IPS-18a (cell line): ENCODE measurements around the gene APOBEC3F.
"Not testable (repeated sequence)": the region's sequence is repeated elsewhere in the genome, so short reads cannot be mapped to it uniquely, and the experiment has no call there.

Experiments
- H3K27ac ChIP-seq: one replicate; pipeline ENCODE4 v1.5.1; 2013; ENCODE audit warnings: low read length
- H3K27me3 ChIP-seq: one replicate; pipeline ENCODE4 v1.6.1; 2013; ENCODE audit warnings: mild to moderate bottlenecking, low read length; ENCODE audit not compliant: control insufficient read depth, insufficient read depth
- H3K36me3 ChIP-seq: one replicate; pipeline ENCODE4 v1.6.1; 2013; ENCODE audit warnings: low read depth, low read length; ENCODE audit not compliant: control insufficient read depth
- H3K4me1 ChIP-seq: one replicate; pipeline ENCODE4 v1.6.1; 2013; ENCODE audit warnings: low read depth, low read length; ENCODE audit not compliant: control insufficient read depth
- H3K4me3 ChIP-seq: one replicate; pipeline ENCODE4 v1.5.1; 2013; ENCODE audit warnings: low read length
- H3K9ac ChIP-seq: one replicate; pipeline ENCODE4 v1.6.1; 2013; ENCODE audit warnings: mild to moderate bottlenecking, low read length, moderate library complexity
- H3K9me3 ChIP-seq: one replicate; pipeline ENCODE4 v1.6.1; 2013; ENCODE audit warnings: low read depth, low read length; ENCODE audit not compliant: control insufficient read depth

APOBEC3F gene

DNA sequence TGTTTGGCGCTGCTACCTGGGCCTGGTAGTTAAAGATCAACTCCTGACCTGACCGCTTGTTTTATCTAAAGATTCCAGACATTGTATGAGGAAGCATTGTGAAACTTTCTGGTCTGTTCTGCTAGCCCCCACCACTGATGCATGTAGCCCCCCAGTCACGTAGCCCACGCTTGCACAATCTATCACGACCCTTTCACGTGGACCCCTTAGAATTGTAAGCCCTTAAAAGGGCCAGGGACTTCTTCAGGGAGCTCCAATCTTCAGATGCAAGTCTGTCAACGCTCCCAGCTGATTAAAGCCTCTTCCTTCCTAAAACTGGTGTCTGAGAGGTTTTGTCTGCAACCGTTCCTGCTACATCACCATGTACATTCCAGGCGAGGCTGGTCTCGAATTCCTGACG lies 15.0 kb downstream of the APOBEC3F start:
- peaks cover 4% of the 10 kb centered on the region for H3K9me3 ChIP-seq
- no peak overlapping the region for H3K9ac ChIP-seq
- no peak overlapping the region for H3K27ac ChIP-seq
- H3K27me3 ChIP-seq: no peaks in the 10 kb centered on the region
- peaks cover 3% of the 10 kb centered on the region for H3K4me1 ChIP-seq
- no peak overlapping the region for H3K4me3 ChIP-seq
- no peaks in the 10 kb centered on the region for H3K36me3 ChIP-seq

GRCh38 chr22:39061290-39061689 lies 20.6 kb downstream of the APOBEC3F start:
- H3K36me3 ChIP-seq, H3K4me3 ChIP-seq, H3K27me3 ChIP-seq, H3K9me3 ChIP-seq, H3K9ac ChIP-seq, H3K27ac ChIP-seq, H3K4me1 ChIP-seq: not testable (repeated sequence)

DNA sequence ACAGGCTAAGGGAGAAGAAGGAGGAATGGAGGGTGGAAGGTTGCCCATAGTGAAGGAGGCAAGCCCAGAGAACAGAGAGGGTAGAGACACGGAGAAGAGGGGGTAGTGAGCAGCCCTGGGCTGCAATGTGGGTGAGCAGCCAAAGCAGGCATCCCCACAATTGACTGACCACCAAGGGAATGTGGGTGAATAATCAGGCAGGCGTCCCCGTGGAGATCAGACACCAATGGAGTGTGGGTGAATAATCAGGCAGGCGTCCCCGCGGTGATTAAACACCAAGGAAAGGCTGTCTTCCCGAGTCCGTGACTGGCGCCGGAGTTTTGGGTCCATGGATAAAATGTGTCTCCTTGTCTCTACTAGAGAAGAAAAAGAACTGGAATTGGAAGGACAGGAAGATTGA lies 21.3 kb downstream of the APOBEC3F start:
- not testable (repeated sequence) for H3K4me3 ChIP-seq, H3K27me3 ChIP-seq, H3K27ac ChIP-seq, H3K9me3 ChIP-seq, H3K4me1 ChIP-seq, H3K9ac ChIP-seq, H3K36me3 ChIP-seq

DNA sequence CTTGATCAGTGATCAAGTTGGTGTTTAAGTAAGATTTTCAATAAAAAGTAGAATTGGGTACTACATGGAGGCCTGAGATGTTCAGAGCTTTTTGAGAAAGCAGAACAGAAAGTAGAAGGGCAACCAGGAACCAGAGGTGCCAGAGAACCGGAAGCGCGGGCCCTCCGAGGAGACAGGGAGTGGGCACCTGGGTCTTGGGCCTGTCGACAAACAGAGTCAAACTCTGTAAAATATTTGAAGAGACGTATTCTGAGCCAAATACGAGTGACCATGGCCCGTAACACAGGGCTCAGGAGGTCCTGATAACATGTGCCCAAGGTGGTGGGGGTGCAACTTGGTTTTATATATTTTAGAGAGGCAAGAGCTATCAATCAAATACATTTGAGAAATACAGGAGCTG lies 23.2 kb downstream of the APOBEC3F start:
- not testable (repeated sequence) for H3K9me3 ChIP-seq, H3K27ac ChIP-seq, H3K36me3 ChIP-seq, H3K4me1 ChIP-seq, H3K27me3 ChIP-seq, H3K4me3 ChIP-seq, H3K9ac ChIP-seq

DNA sequence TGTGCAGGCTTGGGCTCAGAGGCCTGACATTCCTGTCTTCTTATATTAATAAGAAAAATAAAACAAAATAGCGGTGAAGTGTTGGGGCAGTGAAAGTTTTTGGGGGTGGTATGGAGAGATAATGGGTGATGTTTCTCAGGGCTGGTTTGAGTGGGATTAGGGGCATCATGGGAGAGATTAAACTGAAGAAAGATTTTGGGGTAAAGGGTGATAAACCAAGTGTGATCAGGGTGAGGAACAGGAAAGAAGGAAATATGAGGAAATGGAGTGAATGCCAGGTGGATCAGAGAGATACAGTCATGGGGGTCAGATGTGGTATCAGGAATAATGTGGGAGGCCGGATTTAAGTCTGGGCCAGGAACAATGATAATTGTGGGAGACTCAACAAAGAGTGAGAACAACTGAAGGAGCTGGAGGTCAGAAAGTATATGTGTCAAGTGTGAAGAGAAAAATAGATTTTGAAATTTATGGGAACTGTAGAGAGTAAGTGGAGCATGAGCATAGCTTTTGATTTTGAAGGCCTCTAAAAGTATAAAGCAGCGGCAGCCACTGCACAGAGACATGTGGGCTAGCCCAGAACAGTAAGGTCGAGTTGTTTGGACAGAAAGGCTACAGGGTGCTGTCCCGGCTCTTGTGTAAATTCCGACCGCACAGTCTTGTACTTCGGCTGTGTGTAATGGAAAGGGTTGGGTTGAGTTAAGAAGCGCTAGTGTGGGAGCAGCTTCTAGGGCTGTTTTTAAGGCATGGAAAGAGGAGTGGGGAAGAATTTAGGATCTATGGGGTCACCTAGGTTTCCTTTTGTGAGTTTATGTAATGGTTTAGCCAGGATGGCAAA lies 26.0 kb downstream of the APOBEC3F start:
- H3K27me3 ChIP-seq, H3K27ac ChIP-seq, H3K9me3 ChIP-seq, H3K36me3 ChIP-seq, H3K4me3 ChIP-seq, H3K4me1 ChIP-seq, H3K9ac ChIP-seq: not testable (repeated sequence)

DNA sequence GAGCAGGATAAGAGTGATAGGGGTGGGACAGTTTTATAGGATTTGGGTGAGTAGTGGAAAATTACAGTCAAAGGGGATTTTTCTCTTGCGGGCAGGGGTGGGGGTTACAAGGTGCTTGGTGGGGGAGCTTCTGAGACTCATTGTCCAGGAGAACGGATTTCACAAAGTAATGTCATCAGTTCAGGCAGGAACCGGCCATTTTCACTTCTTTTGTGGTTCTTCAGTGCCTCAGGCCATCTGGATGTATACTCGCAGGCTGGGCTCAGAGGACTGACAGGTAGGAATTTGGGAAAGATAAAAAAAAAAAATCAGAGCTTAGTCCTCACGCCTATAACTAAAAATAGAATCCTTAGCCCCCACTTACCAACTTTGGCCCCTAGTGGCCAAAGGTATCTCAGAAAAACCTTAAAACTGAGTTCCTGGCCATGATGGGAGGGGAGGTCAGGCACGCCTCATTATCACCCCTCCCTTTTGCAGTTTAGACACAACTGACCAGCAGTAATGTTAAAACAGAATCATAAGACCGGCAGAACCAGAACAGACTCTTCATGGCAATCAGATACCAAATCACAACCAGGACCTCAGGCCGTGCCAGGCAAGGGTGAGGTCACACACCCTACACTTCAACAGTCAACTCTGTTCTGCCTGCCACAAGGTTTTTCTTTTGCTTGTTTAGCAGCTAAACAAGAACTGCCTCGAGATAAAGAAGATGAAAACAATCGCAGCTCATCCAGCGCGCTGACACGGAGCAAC lies 27.5 kb downstream of the APOBEC3F start:
- Histone ChIP-seq H3K4me3 (no peak overlapping the region), H3K36me3 (no peaks in the 10 kb centered on the region), H3K9me3 (no peaks in the 10 kb centered on the region), H3K27ac (no peak overlapping the region), H3K9ac (no peak overlapping the region), H3K27me3 (no peaks in the 10 kb centered on the region), H3K4me1 (no peaks in the 10 kb centered on the region)

GRCh38 chr22:39070186-39070585 lies 29.5 kb downstream of the APOBEC3F start:
- Histone ChIP-seq H3K27ac (no peak overlapping the region), H3K4me3 (no peak overlapping the region), H3K9me3 (no peaks in the 10 kb centered on the region), H3K4me1 (peaks cover 3% of the 10 kb centered on the region), H3K27me3 (no peaks in the 10 kb centered on the region), H3K9ac (no peak overlapping the region), H3K36me3 (no peaks in the 10 kb centered on the region)

DNA sequence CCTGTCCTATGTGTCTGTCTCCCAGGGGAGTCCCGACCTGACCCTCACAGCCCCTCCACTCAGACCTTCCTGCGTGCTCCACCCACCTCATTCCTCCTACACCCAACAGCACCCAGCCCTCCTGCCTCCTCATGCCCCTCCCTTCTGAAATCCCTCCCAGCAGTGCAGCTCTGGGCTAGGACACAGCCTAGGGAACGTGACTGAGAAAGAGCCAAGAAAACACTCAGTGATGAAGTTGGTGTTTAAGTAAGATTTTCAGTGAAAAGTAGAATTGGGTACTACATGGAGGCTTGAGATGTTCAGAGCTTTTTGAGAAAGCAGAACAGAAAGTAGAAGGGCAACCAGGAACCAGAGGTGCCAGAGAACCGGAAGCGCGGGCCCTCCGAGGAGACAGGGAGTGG lies 31.9 kb downstream of the APOBEC3F start:
- not testable (repeated sequence) for H3K4me3 ChIP-seq, H3K9me3 ChIP-seq, H3K27me3 ChIP-seq, H3K27ac ChIP-seq, H3K9ac ChIP-seq, H3K36me3 ChIP-seq, H3K4me1 ChIP-seq

GRCh38 chr22:39073981-39074380 lies 33.3 kb downstream of the APOBEC3F start:
- Histone ChIP-seq H3K9ac (no peak overlapping the region), H3K36me3 (no peaks in the 10 kb centered on the region), H3K4me1 (peaks cover 3% of the 10 kb centered on the region), H3K9me3 (no peaks in the 10 kb centered on the region), H3K27me3 (no peaks in the 10 kb centered on the region), H3K27ac (no peak overlapping the region), H3K4me3 (no peak overlapping the region)

GRCh38 chr22:39076155-39077025 lies 35.7 kb downstream of the APOBEC3F start:
- H3K36me3 ChIP-seq, H3K4me3 ChIP-seq, H3K4me1 ChIP-seq, H3K27me3 ChIP-seq, H3K27ac ChIP-seq, H3K9ac ChIP-seq, H3K9me3 ChIP-seq: not testable (repeated sequence)

- not testable (repeated sequence) for H3K27ac ChIP-seq, H3K27me3 ChIP-seq, H3K4me3 ChIP-seq, H3K4me1 ChIP-seq, H3K9me3 ChIP-seq, H3K36me3 ChIP-seq, H3K9ac ChIP-seq
These were observed 36.6 kb downstream of the APOBEC3F start, which contains the start of gene APOBEC3G for GRCh38 chr22:39077026-39077840. Gene APOBEC3G (plus strand): TSS chr22:39077275. CDS start chr22:39077362, 87 bp downstream.
